GM18861 (cell line): ENCODE measurements around the gene ALG2.

Experiments
- ATAC-seq: cut with Tn5 transposase; IDR thresholded peaks from one replicate; pipeline ENCODE4 v1.9.1; 2021; ENCODE audit not compliant: unreplicated experiment

ALG2 gene

GRCh38 chr9:99177576-99178366, 44.0 kb downstream of the ALG2 start:
- no peak for ATAC-seq

- ATAC-seq: no peak
Measured at GRCh38 chr9:99176527-99177013, 45.2 kb downstream of the ALG2 start.

- peak; percentile 72 for ATAC-seq
Measured at GRCh38 chr9:99173570-99174504, 47.9 kb downstream of the ALG2 start.

GRCh38 chr9:99172124-99173091, 49.3 kb downstream of the ALG2 start:
- ATAC-seq: no peak

GRCh38 chr9:99171225-99172123, 50.3 kb downstream of the ALG2 start:
- ATAC-seq: no peak

- no peak for ATAC-seq
Measured at GRCh38 chr9:99169982-99170761, 51.6 kb downstream of the ALG2 start.

- ATAC-seq: no peak
Measured at GRCh38 chr9:99169086-99169485, 52.7 kb downstream of the ALG2 start.

GRCh38 chr9:99167694-99168093, 54.0 kb downstream of the ALG2 start:
- ATAC-seq: no peak

- no peak for ATAC-seq
Measured at GRCh38 chr9:99167119-99167518, 54.6 kb downstream of the ALG2 start.
